Adipose tissue (tissue), 3 donors: ENCODE measurements around the gene PRPSAP1. TPM values are rescaled to one million over a fixed set of nuclear protein-coding genes. Genes with fewer than 3 reads are reported as not detected.
"Not testable (repeated sequence)": the region's sequence is repeated elsewhere in the genome, so short reads cannot be mapped to it uniquely, and the experiment has no call there.

Source experiments
- H3K27ac ChIP-seq: one replicate; pipeline ENCODE4 v1.5.1; 2013; ENCODE audit warnings: low read depth, low read length
- WGBS, 3 donors: extraction: QIAGEN DNeasy Blood & Tissue Kit; methylation state at CpG; one replicate each; pipeline ENCODE4 v1.1.7; 2013; 5-methylcytosine and 5-hydroxymethylcytosine counted together
- polyA plus RNA-seq, 3 donors: library from polyadenylated mRNA; stranded (reverse); fragments of 200-250 nt; gene quantifications; one replicate each; pipeline ENCODE4 v1.2.3, GENCODE V29; 2013
- donor health status: healthy with polysubstance abuse.
- donor health status: Bipolar disorder and iron deficiency.
- donor health status: healthy.

The PRPSAP1 gene
- polyA plus RNA-seq, 3 donors: 25.6 to 40.7 (median 30.6) TPM

GRCh38 chr17:76336756-76337412, 16.8 kb downstream of the PRPSAP1 start:
- 81 to 89% (median 89%) methylated on average over 7 of the region's 7 CpGs for WGBS, 3 donors
- H3K27ac ChIP-seq: no peak overlapping the region

- no peak overlapping the region for H3K27ac ChIP-seq
- 93 to 98% (median 98%) methylated on average over 9 of the region's 9 CpGs for WGBS, 3 donors
Observed at GRCh38 chr17:76335716-76336381, 17.9 kb downstream of the PRPSAP1 start.

- WGBS, 3 donors: 82 to 87% (median 83%) methylated on average over 11 of the region's 11 CpGs
- no peak overlapping the region for H3K27ac ChIP-seq
Observed at GRCh38 chr17:76333673-76334505, 19.8 kb downstream of the PRPSAP1 start.

- whole genome bisulfite sequencing, 3 donors: 68 to 99% (median 83%) methylated on average over 2 of the region's 2 CpGs
Observed at GRCh38 chr17:76331083-76331482, 22.6 kb downstream of the PRPSAP1 start.

GRCh38 chr17:76329664-76330063, 24.1 kb downstream of the PRPSAP1 start:
- 90 to 94% (median 92%) methylated on average over 8 of the region's 8 CpGs for WGBS, 3 donors
- no peak overlapping the region for H3K27ac ChIP-seq

More at GRCh38 chr17:76331083-76331482, 22.6 kb downstream of the PRPSAP1 start:
- H3K27ac ChIP-seq: no peak overlapping the region

GRCh38 chr17:76327696-76328095, 26.0 kb downstream of the PRPSAP1 start:
- WGBS, 3 donors: 50 to 87% (median 56%) methylated on average over 6 of the region's 6 CpGs
- no peak overlapping the region for H3K27ac ChIP-seq

- no peak overlapping the region for H3K27ac ChIP-seq
- 58 to 81% (median 76%) methylated on average over 1 of the region's 1 CpG for WGBS, 3 donors
Observed at GRCh38 chr17:76326306-76326705, 27.4 kb downstream of the PRPSAP1 start.

- no peak overlapping the region for H3K27ac ChIP-seq
- 90 to 92% (median 91%) methylated on average over 3 of the region's 3 CpGs for WGBS, 3 donors
Observed at GRCh38 chr17:76318586-76318985, 35.1 kb downstream of the PRPSAP1 start.

GRCh38 chr17:76317535-76317934, 36.2 kb downstream of the PRPSAP1 start:
- H3K27ac ChIP-seq: no peak overlapping the region
- 84 to 98% (median 90%) methylated on average over 2 of the region's 2 CpGs for WGBS, 3 donors

- 77 to 90% (median 83%) methylated on average over 15 of the region's 15 CpGs for WGBS, 3 donors
- H3K27ac ChIP-seq: no peak overlapping the region
Observed at GRCh38 chr17:76314392-76315227, 39.1 kb downstream of the PRPSAP1 start.

GRCh38 chr17:76312735-76313134, 41.0 kb downstream of the PRPSAP1 start:
- WGBS, 3 donors: 84 to 88% (median 85%) methylated on average over 9 of the region's 9 CpGs
- no peak overlapping the region for H3K27ac ChIP-seq

GRCh38 chr17:76309461-76309860, 44.3 kb downstream of the PRPSAP1 start:
- 71 to 86% (median 79%) methylated on average over 4 of the region's 4 CpGs for WGBS, 3 donors
- H3K27ac ChIP-seq: no peak overlapping the region

- 96 to 97% (median 97%) methylated on average over 41 to 44 of the region's 44 CpGs for WGBS, 3 donors
- no peak within 1 kb of the TSS for H3K27ac ChIP-seq
Observed at GRCh38 chr17:76307966-76308338, 45.8 kb downstream of the PRPSAP1 start, which contains the start of gene QRICH2. QRICH2 (minus strand) TSS chr17:76308276; CDS start chr17:76307998, 278 bp downstream.

- no peak overlapping the region for H3K27ac ChIP-seq
- 97% methylated on average over 51 to 58 of the region's 58 CpGs for WGBS, 3 donors
Observed at GRCh38 chr17:76307299-76307965, 46.3 kb downstream of the PRPSAP1 start.

- not testable (repeated sequence) for H3K27ac ChIP-seq
- WGBS, 3 donors: 91 to 100% (median 97%) methylated on average over 3 of the region's 3 CpGs
Observed at GRCh38 chr17:76305135-76305454, 48.6 kb downstream of the PRPSAP1 start.

GRCh38 chr17:76304226-76305134, 49.2 kb downstream of the PRPSAP1 start:
- WGBS, 3 donors: 81 to 90% (median 81%) methylated on average over 17 of the region's 17 CpGs
- H3K27ac ChIP-seq: no peak overlapping the region

GRCh38 chr17:76297436-76297835, 56.3 kb downstream of the PRPSAP1 start:
- WGBS, 3 donors: 84 to 94% (median 91%) methylated on average over 3 of the region's 3 CpGs
- no peak overlapping the region for H3K27ac ChIP-seq
